HG03521 (cell line): ENCODE measurements around the gene FAM53A.
"Not testable (repeated sequence)": the region's sequence is repeated elsewhere in the genome, so short reads cannot be mapped to it uniquely, and the experiment has no call there.

Experiments
- ATAC-seq: cut with Tn5 transposase; IDR thresholded peaks from one replicate; pipeline ENCODE4 v1.9.1; 2021; ENCODE audit warnings: mild to moderate bottlenecking, moderate library complexity; ENCODE audit not compliant: unreplicated experiment

The FAM53A gene

GRCh38 chr4:1686440-1687036 is 2.4 kb upstream of the FAM53A start:
- ATAC-seq: no peak

GRCh38 chr4:1685235-1686150 is 1.4 kb upstream of the FAM53A start:
- no peak for ATAC-seq

- ATAC-seq: no peak
Observed at GRCh38 chr4:1684506-1685234, 557 bp upstream of the FAM53A start.

GRCh38 chr4:1683261-1683735 is 815 bp downstream of the FAM53A start:
- no peak for ATAC-seq

- ATAC-seq: no peak
Observed at GRCh38 chr4:1682860-1683259, 1.3 kb downstream of the FAM53A start.

- ATAC-seq: no peak
Observed at GRCh38 chr4:1678244-1678643, 5.9 kb downstream of the FAM53A start.

- no peak for ATAC-seq
Observed at GRCh38 chr4:1676605-1677525, 7.2 kb downstream of the FAM53A start.

- ATAC-seq: no peak
Observed at GRCh38 chr4:1675802-1676137, 8.3 kb downstream of the FAM53A start.

GRCh38 chr4:1675136-1675801 is 8.8 kb downstream of the FAM53A start:
- ATAC-seq: no peak

- no peak for ATAC-seq
Observed at GRCh38 chr4:1674682-1675081, 9.4 kb downstream of the FAM53A start.

- no peak for ATAC-seq
Observed at GRCh38 chr4:1673671-1674070, 10.4 kb downstream of the FAM53A start.

- not testable (repeated sequence) for ATAC-seq
Observed at GRCh38 chr4:1671011-1671410, 13.1 kb downstream of the FAM53A start.

- ATAC-seq: no peak
Observed at GRCh38 chr4:1670279-1670678, 13.8 kb downstream of the FAM53A start.

GRCh38 chr4:1669850-1670249 is 14.3 kb downstream of the FAM53A start:
- ATAC-seq: no peak

- ATAC-seq: no peak
Observed at GRCh38 chr4:1669270-1669669, 14.8 kb downstream of the FAM53A start.

GRCh38 chr4:1668488-1668840 is 15.6 kb downstream of the FAM53A start:
- ATAC-seq: no peak

GRCh38 chr4:1667273-1667672 is 16.8 kb downstream of the FAM53A start:
- no peak for ATAC-seq

GRCh38 chr4:1666391-1666790 is 17.7 kb downstream of the FAM53A start:
- ATAC-seq: no peak

- ATAC-seq: no peak
Observed at GRCh38 chr4:1664141-1664540, 20.0 kb downstream of the FAM53A start.

GRCh38 chr4:1663549-1663948 is 20.6 kb downstream of the FAM53A start:
- no peak for ATAC-seq
